Uterus (tissue), 2 donors: ENCODE results near the gene ZNF644.
"Not testable (repeated sequence)": the region's sequence is repeated elsewhere in the genome, so short reads cannot be mapped to it uniquely, and the experiment has no call there.

Source experiments
- POLR2A ChIP-seq, 2 donors: fragments of 450-650 bp; IDR thresholded peaks; one replicate each; pipeline ENCODE4 v1.6.1; 2016; ENCODE audit warnings: antibody characterized with exemption in 2 of 2, mild to moderate bottlenecking in 1 of 2, moderate library complexity in 1 of 2
- TF ChIP-seq, protein P1 (sequence below), 4 experiments: fragments of 200-600 bp in 2 of 4; fragments of 450-650 bp in 2 of 4; sonication (generic) in 2 of 4; IDR thresholded peaks; one replicate each; pipeline ENCODE4 v1.5.1; 2016 to 2019; ENCODE audit warnings: antibody characterized with exemption in 4 of 4, mild to moderate bottlenecking in 2 of 4, moderate library complexity in 1 of 4

DNA sequence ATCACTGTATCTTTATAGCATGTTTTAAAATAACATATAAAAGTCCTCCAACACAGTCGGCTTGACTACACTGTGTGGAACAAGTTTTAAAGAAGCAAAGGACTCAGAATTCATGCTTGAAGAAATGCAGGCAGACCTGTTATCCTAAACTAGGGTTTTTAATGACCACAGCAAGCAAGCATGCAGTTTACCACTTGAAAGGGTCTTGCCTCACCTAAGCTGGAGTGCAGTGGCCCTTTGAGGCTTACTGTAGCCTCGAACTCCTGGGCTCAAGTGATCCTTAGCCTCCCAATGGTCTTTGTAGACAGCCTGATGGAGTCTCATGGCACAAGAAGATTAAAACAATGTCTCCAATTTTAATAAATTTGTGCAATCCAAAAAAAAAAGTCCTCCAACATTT is 27.7 kb upstream of the ZNF644 start:
- TF ChIP-seq, protein P1, sequence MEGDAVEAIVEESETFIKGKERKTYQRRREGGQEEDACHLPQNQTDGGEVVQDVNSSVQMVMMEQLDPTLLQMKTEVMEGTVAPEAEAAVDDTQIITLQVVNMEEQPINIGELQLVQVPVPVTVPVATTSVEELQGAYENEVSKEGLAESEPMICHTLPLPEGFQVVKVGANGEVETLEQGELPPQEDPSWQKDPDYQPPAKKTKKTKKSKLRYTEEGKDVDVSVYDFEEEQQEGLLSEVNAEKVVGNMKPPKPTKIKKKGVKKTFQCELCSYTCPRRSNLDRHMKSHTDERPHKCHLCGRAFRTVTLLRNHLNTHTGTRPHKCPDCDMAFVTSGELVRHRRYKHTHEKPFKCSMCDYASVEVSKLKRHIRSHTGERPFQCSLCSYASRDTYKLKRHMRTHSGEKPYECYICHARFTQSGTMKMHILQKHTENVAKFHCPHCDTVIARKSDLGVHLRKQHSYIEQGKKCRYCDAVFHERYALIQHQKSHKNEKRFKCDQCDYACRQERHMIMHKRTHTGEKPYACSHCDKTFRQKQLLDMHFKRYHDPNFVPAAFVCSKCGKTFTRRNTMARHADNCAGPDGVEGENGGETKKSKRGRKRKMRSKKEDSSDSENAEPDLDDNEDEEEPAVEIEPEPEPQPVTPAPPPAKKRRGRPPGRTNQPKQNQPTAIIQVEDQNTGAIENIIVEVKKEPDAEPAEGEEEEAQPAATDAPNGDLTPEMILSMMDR (IDR thresholded peaks at IDR 0.05) = not testable (repeated sequence)
- not testable (repeated sequence) for TF ChIP-seq POLR2A (IDR thresholded peaks at IDR 0.05)
